Heart right ventricle (tissue), 16 donors: ENCODE results near the gene SART3. TPM values are rescaled to one million over a fixed set of nuclear protein-coding genes. Genes with fewer than 3 reads are reported as not detected.

Experiments used
- ATAC-seq, 8 donors: fragments of 200-7000 bp; cut with Tn5 transposase; one replicate each; pipeline ENCODE4 v1.9.1; 2020; ENCODE audit warnings: mild to moderate bottlenecking in 8 of 8, moderate library complexity in 8 of 8, moderate number of reproducible peaks in 1 of 8
- DNase-seq, 2 donors: peaks; one replicate each; pipeline ENCODE4 v3.0.0-alpha.2; 2020
- H3K27ac ChIP-seq, 10 donors: fragments of 200-600 bp; sonication (generic) in 2 of 10; one replicate each; pipeline versions ENCODE4 v1.5.0 to v1.8.0; 2020 to 2022; ENCODE audit warnings: mild to moderate bottlenecking in 3 of 10
- H3K27me3 ChIP-seq, 7 donors: fragments of 200-600 bp; one replicate each; pipeline ENCODE4 v1.8.0; 2021 to 2022; ENCODE audit warnings: mild to moderate bottlenecking in 2 of 7
- H3K36me3 ChIP-seq, 9 donors: fragments of 200-600 bp; sonication (generic) in 1 of 9; one replicate each; pipeline versions ENCODE4 v1.5.0 to v1.8.0; 2020 to 2022; ENCODE audit warnings: mild to moderate bottlenecking in 2 of 9
- H3K4me1 ChIP-seq, 9 donors: fragments of 200-600 bp; sonication (generic) in 1 of 9; one replicate each; pipeline versions ENCODE4 v1.5.0 to v1.8.0; 2020 to 2022; ENCODE audit warnings: mild to moderate bottlenecking in 4 of 9
- H3K4me3 ChIP-seq, 10 donors: fragments of 200-600 bp; sonication (generic) in 2 of 10; one replicate each; pipeline versions ENCODE4 v1.5.0 to v1.8.0; 2020 to 2022; ENCODE audit warnings: mild to moderate bottlenecking in 7 of 10, moderate library complexity in 2 of 10
- H3K9me3 ChIP-seq, 11 donors: fragments of 200-600 bp in 10 of 11; sonication (generic) in 2 of 11; one replicate each; pipeline versions ENCODE4 v1.5.0 to v1.8.0; 2013 to 2022; ENCODE audit warnings: mild to moderate bottlenecking in 2 of 11, control low read depth in 1 of 11, moderate library complexity in 1 of 11
- WGBS, 2 donors: extraction: QIAGEN DNeasy Blood & Tissue Kit; methylation state at CpG; one replicate each; pipeline ENCODE4 v1.1.7; 2013; ENCODE audit warnings: inconsistent platforms in 1 of 2; 5-methylcytosine and 5-hydroxymethylcytosine counted together
- intact Hi-C, 10 donors: fragments of 100-400 bp; cut with DNase I; formaldehyde crosslinking; loops; one replicate each; pipeline versions ENCODE4 v1.11.1 to v1.14.2; 2022
- polyA plus RNA-seq, 2 donors: library from polyadenylated mRNA; stranded (reverse); fragments of 200-250 nt; gene quantifications; one replicate each; pipeline ENCODE4 v1.2.3, GENCODE V29; 2013
- total RNA-seq, 10 donors: library from RNA; stranded (reverse); fragmentation: NEBNext Ultra II Directional in 3 of 10; extraction: Animal tissue kit (Norgen Biotek cat#: 25700) in 3 of 10; gene quantifications; one replicate each; pipeline versions ENCODE4 v1.2.1 to v1.2.4, GENCODE V29; 2021 to 2023
- TF ChIP-seq, protein P1 (sequence below), 9 donors: fragments of 200-600 bp; sonication (generic) in 2 of 9; IDR thresholded peaks; one replicate each; pipeline versions ENCODE4 v1.5.0 to v1.8.0; 2021 to 2022; ENCODE audit warnings: antibody characterized with exemption in 9 of 9, mild to moderate bottlenecking in 5 of 9, moderate library complexity in 1 of 9
- donor health status: Arrhythmogenic right ventricular cardiomyopathy.
- donor health status: ischemic (EF 13 %, LVEDD 7.1; RV severe dilation, severe dysfunction).
- donor health status: healthy with polysubstance abuse.
- donor health status: DM: no; HTN: yes; CAD: no.
- donor health status: DM: no; HTN: no; CAD: no.
- donor health status: ischemic (EF 25% LVEDD 6.9; RV normal size, moderate dysfunction).
- donor health status: ischemic (EF 25% LVEDD 5.7; RV mildly dilated, moderate dysfunction).
- donor health status: healthy.
- donor health status: DM: yes; HTN: yes; CAD: no.
- donor health status: Ischemic cardiomyopathy.
- donor health status: ischemic (EF 35%, LVEDD 5.7; RV mildly dilated, moderate dysfunction).
- donor health status: nonischemic (EF 11% LVEDD 7.7; RV severe dilation, severe dysfunction).
- donor health status: DM: yes; HTN: yes; CAD: no.
- donor health status: PGD.
- donor health status: ischemic (EF 29% LVEDD 5.4; RV normal size, mild dysfunction).
- donor health status: nonischemic (EF 23%, LVEDD 6.1; RV moderate dilation, normal function).

Gene SART3
- total and polyA plus RNA-seq, 12 donors = 13.5 to 38.0 (median 24.4) TPM

DNA sequence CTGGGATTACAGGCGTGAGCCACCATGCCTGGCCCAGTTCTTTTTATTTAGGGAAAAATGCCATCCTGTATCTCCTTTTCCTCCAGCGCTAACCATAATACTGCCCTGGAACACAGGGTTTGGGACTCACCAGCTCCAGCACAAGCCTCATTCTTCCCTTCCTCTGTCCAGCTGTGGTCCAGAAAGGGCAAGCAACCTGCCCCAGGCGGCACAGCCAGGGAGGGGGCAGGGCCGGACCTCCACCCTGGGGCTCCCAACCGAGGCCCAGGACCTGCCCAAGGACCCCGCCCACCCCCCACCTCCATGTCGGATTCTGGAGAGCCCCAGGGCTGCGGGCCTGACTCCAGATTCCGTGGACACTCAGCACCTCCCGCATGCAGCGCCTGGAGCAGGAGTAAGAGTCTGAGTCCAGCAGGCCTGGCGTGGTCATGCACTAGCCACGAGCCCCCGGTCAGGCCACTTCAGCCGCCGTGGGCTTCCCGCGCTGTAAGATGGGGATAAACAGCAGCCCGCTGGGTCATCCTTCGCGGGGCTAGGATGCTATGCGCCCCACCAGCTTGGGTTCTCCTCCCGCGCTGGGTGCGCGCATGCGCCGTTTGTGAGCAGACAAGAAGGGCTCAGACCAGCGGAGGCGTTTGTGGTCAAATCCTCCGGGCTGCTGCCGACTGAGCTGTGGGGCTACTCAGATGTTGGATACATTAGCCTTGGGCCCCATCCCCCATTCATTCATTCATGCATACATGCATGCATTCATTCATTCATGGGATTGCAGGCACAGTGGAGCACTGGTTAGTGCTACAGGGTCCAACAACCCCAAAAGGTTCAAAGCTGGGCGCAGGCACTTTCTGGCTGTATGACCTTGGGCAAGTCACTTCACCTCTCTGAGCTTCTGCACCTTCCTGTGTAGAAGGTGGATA, 20.6 kb upstream of the SART3 start:
- Histone ChIP-seq H3K27me3 (no peaks in the 10 kb centered on the region), H3K27ac (peak overlapping the region in 2 of 10 donors; percentile 19 to 44), H3K36me3 (no peaks in the 10 kb centered on the region), H3K4me3 (no peak overlapping the region), H3K4me1 (peaks cover 0 to 24% (median 2%) of the 10 kb centered on the region in 9 donors), H3K9me3 (no peaks in the 10 kb centered on the region)
- ATAC-seq = no peak
- DNase-seq = no peak
- intact Hi-C loops = no loop called here
- WGBS, 2 donors = 80 to 83% methylated on average over 33 of the region's 33 CpGs
- TF ChIP-seq, protein P1, sequence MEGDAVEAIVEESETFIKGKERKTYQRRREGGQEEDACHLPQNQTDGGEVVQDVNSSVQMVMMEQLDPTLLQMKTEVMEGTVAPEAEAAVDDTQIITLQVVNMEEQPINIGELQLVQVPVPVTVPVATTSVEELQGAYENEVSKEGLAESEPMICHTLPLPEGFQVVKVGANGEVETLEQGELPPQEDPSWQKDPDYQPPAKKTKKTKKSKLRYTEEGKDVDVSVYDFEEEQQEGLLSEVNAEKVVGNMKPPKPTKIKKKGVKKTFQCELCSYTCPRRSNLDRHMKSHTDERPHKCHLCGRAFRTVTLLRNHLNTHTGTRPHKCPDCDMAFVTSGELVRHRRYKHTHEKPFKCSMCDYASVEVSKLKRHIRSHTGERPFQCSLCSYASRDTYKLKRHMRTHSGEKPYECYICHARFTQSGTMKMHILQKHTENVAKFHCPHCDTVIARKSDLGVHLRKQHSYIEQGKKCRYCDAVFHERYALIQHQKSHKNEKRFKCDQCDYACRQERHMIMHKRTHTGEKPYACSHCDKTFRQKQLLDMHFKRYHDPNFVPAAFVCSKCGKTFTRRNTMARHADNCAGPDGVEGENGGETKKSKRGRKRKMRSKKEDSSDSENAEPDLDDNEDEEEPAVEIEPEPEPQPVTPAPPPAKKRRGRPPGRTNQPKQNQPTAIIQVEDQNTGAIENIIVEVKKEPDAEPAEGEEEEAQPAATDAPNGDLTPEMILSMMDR (IDR thresholded peaks at IDR 0.05) = no peak

- no peaks in the 10 kb centered on the region for H3K27me3 ChIP-seq
- peaks cover 0 to 31% (median 6%) of the 10 kb centered on the region in 9 donors for H3K4me1 ChIP-seq
- intact Hi-C loops = no loop called here
- no peaks in the 10 kb centered on the region for H3K9me3 ChIP-seq
- TF ChIP-seq, protein P1 (IDR thresholded peaks at IDR 0.05) = no peak
- H3K36me3 ChIP-seq = no peaks in the 10 kb centered on the region
- ATAC-seq (peak in 4 of 8 donors; percentile 22 to 39 (median 24)), DNase-seq (no peak)
- WGBS, 2 donors = 49 to 57% methylated on average over 3 of the region's 3 CpGs
- H3K27ac ChIP-seq = peak overlapping the region in 4 of 10 donors; percentile 5 to 44 (median 18)
- H3K4me3 ChIP-seq = no peak overlapping the region
Observed at GRCh38 chr12:108580531-108580930, 19.6 kb upstream of the SART3 start.

DNA sequence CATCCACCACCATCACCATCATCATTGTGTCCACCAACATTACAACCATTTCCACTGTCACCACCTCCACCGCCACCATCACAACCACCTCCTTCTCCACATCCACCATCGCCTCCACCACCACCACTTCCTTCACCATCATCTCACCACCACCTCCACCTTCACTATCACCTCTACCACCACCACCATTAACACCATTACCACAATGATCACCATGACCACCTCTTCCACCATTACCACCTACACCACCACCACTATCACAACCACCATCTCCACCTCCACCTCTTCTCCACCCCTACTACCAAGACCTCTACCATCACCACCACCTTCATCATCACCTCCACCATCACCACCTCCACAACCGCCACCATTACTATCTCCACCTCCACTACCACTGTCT, 17.8 kb upstream of the SART3 start:
- Histone ChIP-seq H3K27ac (no peak overlapping the region), H3K36me3 (no peaks in the 10 kb centered on the region), H3K9me3 (no peaks in the 10 kb centered on the region), H3K4me3 (no peak overlapping the region), H3K27me3 (no peaks in the 10 kb centered on the region), H3K4me1 (peaks cover 0 to 29% (median 6%) of the 10 kb centered on the region in 9 donors)
- DNase-seq = no peak
- intact Hi-C loops = loop anchor here in 2 of 10 donors (10.0 kb wide), 2 partner anchors 226 to 236 kb away; no protein-coding TSS in a partner anchor
- TF ChIP-seq, protein P1 (IDR thresholded peaks at IDR 0.05) = no peak
- 100% methylated on average over 3 of the region's 3 CpGs for WGBS, 2 donors
- ATAC-seq = no peak

DNA sequence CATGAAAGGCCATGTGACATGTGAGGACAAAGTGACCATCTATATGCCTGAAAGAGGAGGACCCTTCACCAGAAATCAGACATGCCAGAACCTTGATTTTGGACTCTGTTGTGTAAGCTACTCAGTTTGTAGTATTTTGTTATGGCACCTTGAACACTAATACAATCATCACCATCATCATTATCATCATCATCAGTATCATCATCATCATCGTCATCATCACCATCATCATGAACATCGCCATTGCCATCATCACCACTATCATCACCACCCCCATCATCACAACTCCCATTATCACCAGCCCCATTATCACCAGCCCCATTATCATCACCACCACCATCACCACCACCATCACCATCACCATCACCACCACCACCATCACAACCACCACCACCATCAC, 17.3 kb upstream of the SART3 start:
- Histone ChIP-seq H3K27ac (no peak overlapping the region), H3K27me3 (no peaks in the 10 kb centered on the region), H3K4me1 (peaks cover 0 to 29% (median 6%) of the 10 kb centered on the region in 9 donors), H3K4me3 (no peak overlapping the region), H3K36me3 (no peaks in the 10 kb centered on the region), H3K9me3 (no peaks in the 10 kb centered on the region)
- intact Hi-C loops = loop anchor here in 2 of 10 donors (10.0 kb wide), 2 partner anchors 227 to 237 kb away; no protein-coding TSS in a partner anchor
- TF ChIP-seq, protein P1 (IDR thresholded peaks at IDR 0.05) = no peak
- DNase-seq (no peak), ATAC-seq (no peak)
- 66 to 98% methylated on average over 2 of the region's 2 CpGs for WGBS, 2 donors
